ACC112 (cell line): Measurements from ENCODE around the gene VTA1.

Experiments used
- H2AFZ ChIP-seq: fragments of 200-600 bp; sonication (generic); one replicate; pipeline ENCODE4 v1.6.0; 2017; ENCODE audit warnings: antibody characterized with exemption, low read length; ENCODE audit not compliant: unreplicated experiment
- H3K27ac ChIP-seq: fragments of 200-600 bp; sonication (generic); 2 replicates; pipeline ENCODE4 v1.5.1; 2014; ENCODE audit warnings: low read depth, mild to moderate bottlenecking, antibody characterized with exemption, low read length, moderate library complexity
- H3K27me3 ChIP-seq: fragments of 200-600 bp; sonication (generic); 2 replicates; pipeline ENCODE4 v1.6.1; 2014; ENCODE audit warnings: mild to moderate bottlenecking, antibody characterized with exemption, low read length, moderate library complexity, mixed read lengths; ENCODE audit not compliant: insufficient read depth
- H3K36me3 ChIP-seq: fragments of 200-600 bp; sonication (generic); 2 replicates; pipeline ENCODE4 v1.6.1; 2016; ENCODE audit warnings: mild to moderate bottlenecking, antibody characterized with exemption, low read length, moderate library complexity, mixed read lengths; ENCODE audit not compliant: insufficient read depth
- H3K4me1 ChIP-seq: fragments of 200-600 bp; sonication (generic); one replicate; pipeline ENCODE4 v1.6.1; 2016; ENCODE audit warnings: low read length, mixed read lengths; ENCODE audit not compliant: insufficient read depth, unreplicated experiment, control insufficient read depth
- H3K4me3 ChIP-seq: fragments of 200-600 bp; sonication (generic); 2 replicates; pipeline ENCODE4 v1.5.1; 2014; ENCODE audit warnings: mild to moderate bottlenecking, low read depth, low read length
- H3K79me2 ChIP-seq: fragments of 200-600 bp; sonication (generic); one replicate; pipeline ENCODE4 v1.6.0; 2016; ENCODE audit warnings: low read length; ENCODE audit not compliant: control insufficient read depth, unreplicated experiment, insufficient read depth

The VTA1 gene

DNA sequence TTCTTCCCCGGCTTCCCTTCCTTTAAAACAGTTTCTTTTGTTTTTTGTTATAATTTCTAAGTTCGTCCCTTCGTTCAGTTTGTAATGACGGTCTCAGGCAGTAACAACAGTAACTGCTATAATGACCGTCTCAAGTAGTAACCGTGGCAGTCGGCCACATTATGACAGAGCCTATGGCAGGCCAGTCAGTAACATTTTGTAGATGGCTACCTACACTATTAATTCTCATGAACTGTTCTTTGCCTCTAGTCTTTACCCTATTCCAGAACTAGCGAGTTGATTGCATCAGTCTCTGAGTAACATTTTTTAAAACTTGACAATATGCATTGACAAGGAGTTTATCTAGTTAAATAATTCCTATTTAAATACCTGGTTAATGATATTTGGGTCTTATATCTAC, 111.7 kb downstream of the VTA1 start:
- Histone ChIP-seq H3K27ac (no peak overlapping the region), H3K4me1 (no peaks in the 10 kb centered on the region), H3K4me3 (no peak overlapping the region), H3K36me3 (no peaks in the 10 kb centered on the region), H2AFZ (no peak overlapping the region), H3K27me3 (no peaks in the 10 kb centered on the region), H3K79me2 (no peaks in the 10 kb centered on the region)

GRCh38 chr6:142260748-142261147, 113.7 kb downstream of the VTA1 start:
- Histone ChIP-seq H3K4me1 (no peaks in the 10 kb centered on the region), H3K27ac (no peak overlapping the region)

GRCh38 chr6:142262231-142262630, 115.2 kb downstream of the VTA1 start:
- H2AFZ ChIP-seq, result no peak overlapping the region
- H3K4me3 ChIP-seq, result no peak overlapping the region
- H3K27ac ChIP-seq, result no peak overlapping the region
- no peaks in the 10 kb centered on the region for H3K36me3 ChIP-seq
- H3K27me3 ChIP-seq, result no peaks in the 10 kb centered on the region
- no peaks in the 10 kb centered on the region for H3K4me1 ChIP-seq
- H3K79me2 ChIP-seq, result no peaks in the 10 kb centered on the region

More at GRCh38 chr6:142260748-142261147, 113.7 kb downstream of the VTA1 start:
- no peak overlapping the region for H2AFZ ChIP-seq
- no peak overlapping the region for H3K4me3 ChIP-seq
- no peaks in the 10 kb centered on the region for H3K27me3 ChIP-seq
- H3K36me3 ChIP-seq, result no peaks in the 10 kb centered on the region
- no peaks in the 10 kb centered on the region for H3K79me2 ChIP-seq

GRCh38 chr6:142265476-142265875, 118.4 kb downstream of the VTA1 start:
- Histone ChIP-seq H2AFZ (no peak overlapping the region), H3K27ac (no peak overlapping the region), H3K79me2 (no peaks in the 10 kb centered on the region), H3K27me3 (no peaks in the 10 kb centered on the region), H3K4me1 (no peaks in the 10 kb centered on the region), H3K36me3 (no peaks in the 10 kb centered on the region), H3K4me3 (no peak overlapping the region)

DNA sequence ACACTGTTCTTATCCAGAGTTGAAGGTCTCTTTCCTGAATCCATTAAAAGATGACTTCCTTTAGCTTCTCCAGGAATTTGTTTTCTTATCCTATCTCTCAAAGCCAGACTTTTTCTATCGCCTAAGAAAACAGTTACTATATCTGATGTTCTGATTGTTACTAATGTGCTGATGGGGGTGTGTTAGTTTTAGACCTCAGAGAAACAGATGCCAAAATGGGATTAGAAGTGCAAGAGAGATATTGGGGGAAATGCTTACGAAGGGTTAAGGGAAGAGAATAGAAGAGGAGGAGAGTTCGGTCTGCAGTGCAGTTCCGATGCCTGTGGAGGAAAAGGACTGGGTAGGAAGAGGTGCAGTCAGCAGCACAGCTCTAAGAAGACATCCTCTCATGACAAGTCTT, 119.0 kb downstream of the VTA1 start:
- Histone ChIP-seq H3K36me3 (no peaks in the 10 kb centered on the region), H3K79me2 (no peaks in the 10 kb centered on the region), H3K4me3 (no peak overlapping the region), H2AFZ (no peak overlapping the region), H3K27me3 (no peaks in the 10 kb centered on the region), H3K4me1 (no peaks in the 10 kb centered on the region), H3K27ac (no peak overlapping the region)

DNA sequence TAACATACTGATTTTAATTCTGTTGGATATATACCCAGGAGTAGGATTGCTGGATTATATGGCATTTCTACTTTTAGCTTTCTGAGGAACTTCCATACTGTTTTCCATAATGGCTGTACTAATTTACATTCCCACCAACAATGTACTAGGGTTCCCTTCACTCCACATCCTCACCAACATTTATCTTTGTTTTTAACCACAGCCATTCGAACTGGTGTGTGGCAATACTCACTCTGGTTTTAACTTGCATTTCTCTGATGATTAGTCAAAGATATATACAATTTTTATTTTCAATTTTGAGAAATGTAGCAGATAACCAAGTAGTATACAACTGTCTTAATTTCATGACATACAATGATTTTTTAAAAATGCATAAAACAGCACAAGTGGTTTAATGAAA, 124.4 kb downstream of the VTA1 start:
- Histone ChIP-seq H3K27me3 (no peaks in the 10 kb centered on the region), H3K27ac (no peak overlapping the region), H2AFZ (no peak overlapping the region), H3K36me3 (no peaks in the 10 kb centered on the region), H3K4me1 (no peaks in the 10 kb centered on the region), H3K79me2 (no peaks in the 10 kb centered on the region), H3K4me3 (no peak overlapping the region)
